Cardiac muscle cell (in vitro differentiated cells and primary cell): ENCODE results near the gene NME1. TPM values are rescaled to one million over a fixed set of nuclear protein-coding genes. Genes with fewer than 3 reads are reported as not detected.

Source experiments
- DNase-seq, 2 donors: peaks; one replicate each; pipeline versions ENCODE4 v3.0.0 to v3.0.0-alpha.2; 2010 to 2017; ENCODE audit warnings: low read depth in 1 of 2, low spot score in 1 of 2
- H3K27ac ChIP-seq: fragments of 200-600 bp; sonication (generic); 2 replicates; pipeline ENCODE4 v1.5.1; 2016
- H3K27me3 ChIP-seq: fragments of 200-600 bp; sonication (generic); 2 replicates; pipeline ENCODE4 v1.6.0; 2016; ENCODE audit warnings: control low read depth
- H3K36me3 ChIP-seq: fragments of 200-600 bp; sonication (generic); 2 replicates; pipeline ENCODE4 v1.5.1; 2016; ENCODE audit warnings: control low read depth
- H3K4me1 ChIP-seq: fragments of 200-600 bp; sonication (generic); 2 replicates; pipeline ENCODE4 v1.8.1; 2017; ENCODE audit warnings: low read depth, mild to moderate bottlenecking, mixed run types
- H3K4me3 ChIP-seq: fragments of 200-600 bp; sonication (generic); 2 replicates; pipeline ENCODE4 v1.5.1; 2016; ENCODE audit warnings: mild to moderate bottlenecking
- H3K9me3 ChIP-seq: fragments of 200-600 bp; sonication (generic); 2 replicates; pipeline ENCODE4 v1.5.1; 2017; ENCODE audit warnings: low read depth, mild to moderate bottlenecking, control low read depth
- CTCF ChIP-seq: IDR thresholded peaks from 2 replicates; pipeline ENCODE4 v1.5.1; 2012; ENCODE audit warnings: low read depth, mild to moderate bottlenecking, low read length
- polyA plus RNA-seq: library from polyadenylated mRNA; unstranded; fragments of >200 nt; fragmentation: Nextera tagmentation; extraction: Ambion mirVana; gene quantifications from 2 replicates; pipeline ENCODE4 v1.2.1, GENCODE V29; 2016
- total RNA-seq: library from RNA; depleted of rRNA; stranded (reverse); fragments of >200 nt; gene quantifications from 2 replicates; pipeline ENCODE4 v1.2.3, GENCODE V29; 2016

Gene NME1
- total and polyA plus RNA-seq, 2 experiments from 2014 or later: 58.9 to 194 TPM

- H3K27me3 ChIP-seq: no peaks in the 10 kb centered on the region
- no peak for DNase-seq
- no peaks in the 10 kb centered on the region for H3K4me1 ChIP-seq
- H3K27ac ChIP-seq: no peak overlapping the region
- no peak for TF ChIP-seq CTCF
- H3K4me3 ChIP-seq: no peak overlapping the region
- H3K9me3 ChIP-seq: no peaks in the 10 kb centered on the region
- peaks cover 63% of the 10 kb centered on the region for H3K36me3 ChIP-seq
Measured at GRCh38 chr17:51189162-51189561, 35.8 kb downstream of the NME1 start.

DNA sequence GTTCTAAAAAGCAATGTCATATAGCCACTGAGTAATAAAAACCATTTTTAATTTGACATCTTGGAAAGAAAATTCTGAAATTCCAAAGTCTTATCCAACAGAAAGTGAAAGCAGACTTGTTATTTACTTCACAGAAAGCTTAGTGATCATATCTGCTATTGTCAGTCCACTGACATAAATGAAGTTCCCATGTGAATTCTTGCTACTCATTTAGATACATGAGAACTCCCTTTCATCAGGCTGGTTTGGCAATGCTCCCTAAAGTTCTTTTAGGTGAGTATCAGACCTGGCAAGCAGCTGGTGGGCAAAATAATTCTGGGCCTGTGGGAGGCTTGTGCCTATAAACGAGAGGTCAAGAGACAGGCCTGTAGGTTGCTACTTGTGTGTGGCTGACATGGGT, 36.3 kb downstream of the NME1 start:
- no peaks in the 10 kb centered on the region for H3K9me3 ChIP-seq
- H3K4me3 ChIP-seq: no peak overlapping the region
- H3K27ac ChIP-seq: no peak overlapping the region
- H3K4me1 ChIP-seq: no peaks in the 10 kb centered on the region
- H3K36me3 ChIP-seq: peaks cover 59% of the 10 kb centered on the region
- DNase-seq: no peak
- TF ChIP-seq CTCF: no peak
- no peaks in the 10 kb centered on the region for H3K27me3 ChIP-seq

- Histone ChIP-seq H3K27me3 (no peaks in the 10 kb centered on the region), H3K4me1 (no peaks in the 10 kb centered on the region), H3K36me3 (peaks cover 60% of the 10 kb centered on the region), H3K9me3 (no peaks in the 10 kb centered on the region), H3K4me3 (no peak overlapping the region), H3K27ac (no peak overlapping the region)
- DNase-seq: no peak
- TF ChIP-seq CTCF: no peak
Measured at GRCh38 chr17:51191895-51192294, 38.5 kb downstream of the NME1 start.

GRCh38 chr17:51197754-51198153, 44.4 kb downstream of the NME1 start:
- no peak for TF ChIP-seq CTCF
- Histone ChIP-seq H3K27me3 (no peaks in the 10 kb centered on the region), H3K4me1 (no peaks in the 10 kb centered on the region), H3K36me3 (peaks cover 59% of the 10 kb centered on the region), H3K27ac (no peak overlapping the region), H3K9me3 (no peaks in the 10 kb centered on the region), H3K4me3 (no peak overlapping the region)
- no peak for DNase-seq

DNA sequence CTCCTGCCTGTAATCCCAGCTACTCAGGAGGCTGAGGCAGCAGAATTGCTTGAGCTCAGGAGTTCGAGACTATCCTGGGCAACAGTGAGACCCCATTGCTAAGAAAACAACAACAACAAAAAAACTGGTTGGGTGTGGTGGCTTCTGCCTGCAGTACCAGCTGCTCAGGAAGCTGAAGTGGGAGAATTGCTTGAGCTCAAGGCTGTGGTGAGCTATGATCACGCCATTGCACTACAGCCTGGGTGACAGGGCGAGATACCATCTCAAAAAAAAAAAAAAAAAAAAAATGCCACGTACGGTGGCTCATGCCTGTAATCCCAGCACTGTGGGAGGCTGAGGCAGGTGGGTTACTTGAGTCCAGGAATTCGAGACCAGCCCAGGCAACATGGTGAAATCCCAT, 46.9 kb downstream of the NME1 start:
- no peak for TF ChIP-seq CTCF
- Histone ChIP-seq H3K36me3 (peaks cover 57% of the 10 kb centered on the region), H3K27ac (no peak overlapping the region), H3K9me3 (no peaks in the 10 kb centered on the region), H3K27me3 (no peaks in the 10 kb centered on the region), H3K4me1 (no peaks in the 10 kb centered on the region), H3K4me3 (no peak overlapping the region)
- no peak for DNase-seq

GRCh38 chr17:51200846-51201245, 47.5 kb downstream of the NME1 start:
- Histone ChIP-seq H3K9me3 (no peaks in the 10 kb centered on the region), H3K27ac (no peak overlapping the region), H3K4me1 (no peaks in the 10 kb centered on the region), H3K4me3 (no peak overlapping the region), H3K36me3 (peaks cover 58% of the 10 kb centered on the region), H3K27me3 (no peaks in the 10 kb centered on the region)
- no peak for TF ChIP-seq CTCF
- no peak for DNase-seq
